OCI-M2 (cell line): Measurements from ENCODE around the gene KRTAP10-5.

ENCODE experiments used
- DNase-seq: peaks from one replicate; lab custom pipeline; 2025; ENCODE audit not compliant: unreplicated experiment; lab: John Stamatoyannopoulos, UW

The KRTAP10-5 gene

GRCh38 chr21:44530903-44531605 lies 49.4 kb downstream of the KRTAP10-5 start:
- DNase-seq, result no peak

GRCh38 chr21:44530221-44530902 lies 50.0 kb downstream of the KRTAP10-5 start:
- no peak for DNase-seq

GRCh38 chr21:44529503-44530125 lies 50.8 kb downstream of the KRTAP10-5 start:
- no peak for DNase-seq
